ENCODE measurements around the gene SAMD1. TPM values are rescaled to one million over a fixed set of nuclear protein-coding genes. Genes with fewer than 3 reads are reported as not detected.

The SAMD1 gene
- total and polyA plus RNA-seq, 2 of the 8 experiments (the other 6 are each of a cell fraction or from before 2014, with no cell fraction given), result 40.0 to 100 TPM

DNA sequence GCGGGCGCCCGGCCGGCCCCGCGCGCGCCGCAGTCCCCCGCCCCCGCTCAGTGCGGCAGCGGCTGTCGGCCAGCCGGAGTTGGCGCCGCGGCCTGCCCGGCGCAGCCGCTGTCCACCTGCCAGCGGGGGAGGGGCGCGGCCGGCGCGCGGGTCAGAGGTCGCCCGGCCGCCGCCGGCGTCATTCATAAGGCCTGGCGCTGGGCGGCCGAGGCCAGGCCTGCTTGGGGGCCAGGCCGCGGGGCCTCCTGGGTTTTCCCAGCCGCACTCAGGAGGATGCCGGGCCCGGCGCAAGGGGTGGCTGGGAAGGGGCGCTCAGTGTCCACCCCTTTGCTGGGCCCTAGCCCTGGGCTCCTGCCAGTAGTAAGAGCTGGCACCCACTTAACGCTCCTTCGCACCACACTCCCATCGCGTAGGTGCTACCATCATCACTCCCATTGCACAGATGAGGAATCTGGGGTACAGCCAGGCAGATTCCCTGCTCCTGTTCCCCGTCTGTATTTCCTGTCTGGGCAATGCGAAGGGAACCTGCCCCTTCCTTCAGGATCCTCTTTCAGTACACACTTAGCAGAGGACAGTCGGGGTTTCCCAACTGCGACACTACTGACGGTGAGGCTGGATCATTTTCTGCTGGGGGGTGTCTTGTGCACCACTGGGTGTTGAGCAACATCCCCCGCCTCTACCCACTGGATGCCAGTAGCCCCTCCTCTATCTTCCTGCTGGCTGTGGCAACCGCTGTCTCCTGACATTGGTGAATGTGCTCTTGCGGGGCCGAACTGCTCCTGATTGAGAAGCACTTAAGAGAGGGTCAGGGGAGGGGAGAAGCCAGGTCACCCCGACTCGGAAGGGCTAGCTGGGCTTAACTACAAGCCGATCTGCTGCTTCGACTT lies 27.9 kb upstream of the SAMD1 start (continued):
- TF ChIP-seq RFX5 (IDR thresholded peaks at IDR 0.05; ENCODE audit: borderline replicate concordance, low read depth, low read length), result no peak
- TF ChIP-seq POLR2AphosphoS5 (IDR thresholded peaks at IDR 0.05; ENCODE audit: low read depth, low read length), result no peak
- TF ChIP-seq HDAC6 (IDR thresholded peaks at IDR 0.05; ENCODE audit: low read depth, low read length), result no peak
